Activated T-helper 1 cell treated with anti-CD3 and anti-CD28 coated beads, Interleukin-2, amount 50 U/mL, for 16 hours (primary cell): ENCODE data around the gene DRAXIN.

Experiments
- DNase-seq, 2 donors: peaks; one replicate each; pipeline ENCODE4 v3.0.0-alpha.2; 2020; ENCODE audit warnings: low read depth in 1 of 2, low spot score in 1 of 2

DRAXIN gene

DNA sequence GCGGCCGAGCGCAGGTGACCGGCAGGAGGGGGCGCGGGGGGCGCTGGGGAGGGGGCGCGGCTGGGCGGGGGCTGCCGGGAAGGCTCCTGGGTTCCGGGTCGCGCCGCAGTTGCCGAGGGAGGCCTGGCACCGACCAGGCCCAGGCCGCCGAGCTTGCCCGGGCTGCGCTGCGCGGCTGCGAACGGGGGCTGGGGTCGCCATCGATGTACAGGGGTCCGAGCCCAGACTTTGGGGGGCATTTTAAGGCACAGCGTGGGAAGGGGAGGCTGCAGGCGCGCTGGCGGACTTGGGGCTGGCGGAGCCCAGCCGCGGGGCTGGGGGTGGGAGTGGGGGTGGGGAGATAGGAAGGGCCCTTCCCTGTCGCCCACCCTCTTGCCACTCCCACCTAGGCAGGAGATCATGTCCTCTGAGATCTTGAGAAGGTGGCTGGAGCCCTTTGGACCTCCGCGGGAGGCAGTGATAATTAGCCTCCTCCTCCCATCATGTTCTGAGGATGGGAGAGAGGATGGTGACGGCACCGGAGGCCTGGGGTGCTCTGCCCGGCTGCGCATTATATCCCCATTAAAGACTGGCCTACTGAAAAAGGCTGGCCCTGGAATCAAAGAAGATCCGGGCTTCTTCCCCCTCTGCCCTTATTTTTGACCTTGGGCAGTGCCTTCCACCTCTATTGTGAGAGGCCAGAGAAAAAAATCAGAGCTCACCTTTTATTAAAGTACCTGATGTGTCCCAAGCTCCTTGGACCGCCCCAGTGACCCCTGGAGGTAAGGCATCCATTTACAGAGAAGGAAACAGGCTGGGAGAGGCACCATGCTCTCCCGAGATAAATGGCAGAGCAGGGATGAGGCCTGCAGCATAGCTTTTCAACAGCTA, 36.3 kb upstream of the DRAXIN start:
- no peak for DNase-seq

DNA sequence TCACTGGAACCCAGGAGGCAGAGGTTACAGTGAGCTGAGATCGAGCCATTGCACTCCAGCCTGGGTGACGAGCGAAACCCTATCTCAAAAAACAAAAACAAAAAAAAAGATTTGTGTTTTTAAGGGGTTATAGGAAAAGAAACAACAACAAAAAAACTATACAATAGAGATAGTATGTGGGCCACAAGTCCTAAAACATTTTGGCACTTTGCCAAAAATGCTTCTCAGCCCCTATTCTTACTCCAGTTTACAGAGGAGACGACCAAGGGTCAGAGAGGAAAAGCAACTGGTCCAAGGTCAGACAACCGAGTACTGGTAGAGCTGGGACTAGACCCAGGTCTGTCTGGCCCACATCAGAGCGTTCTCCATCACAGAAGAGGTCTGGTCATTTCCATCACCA, 33.9 kb upstream of the DRAXIN start:
- DNase-seq: no peak

DNA sequence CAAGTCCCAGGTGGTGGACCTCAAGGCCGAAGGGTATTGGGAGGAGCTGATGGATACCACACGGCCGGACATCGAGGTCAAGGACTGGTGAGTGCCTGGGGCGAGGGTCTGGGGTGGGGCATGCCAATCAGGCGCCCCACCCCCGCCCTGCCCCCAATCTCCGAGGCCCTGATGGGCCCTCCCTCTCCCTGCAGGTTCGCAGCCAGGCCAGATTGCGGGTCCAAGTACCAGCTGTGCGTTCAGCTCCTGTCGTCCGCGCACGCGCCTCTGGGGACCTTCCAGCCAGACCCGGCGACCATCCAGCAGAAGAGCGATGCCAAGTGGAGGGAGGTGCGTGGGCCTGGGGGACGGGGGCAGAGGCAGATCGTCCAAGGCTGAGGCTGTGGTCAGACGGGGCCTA, 33.0 kb upstream of the DRAXIN start:
- no peak for DNase-seq

- DNase-seq: no peak
Observed at GRCh38 chr1:11659748-11660147, 31.8 kb upstream of the DRAXIN start.

DNA sequence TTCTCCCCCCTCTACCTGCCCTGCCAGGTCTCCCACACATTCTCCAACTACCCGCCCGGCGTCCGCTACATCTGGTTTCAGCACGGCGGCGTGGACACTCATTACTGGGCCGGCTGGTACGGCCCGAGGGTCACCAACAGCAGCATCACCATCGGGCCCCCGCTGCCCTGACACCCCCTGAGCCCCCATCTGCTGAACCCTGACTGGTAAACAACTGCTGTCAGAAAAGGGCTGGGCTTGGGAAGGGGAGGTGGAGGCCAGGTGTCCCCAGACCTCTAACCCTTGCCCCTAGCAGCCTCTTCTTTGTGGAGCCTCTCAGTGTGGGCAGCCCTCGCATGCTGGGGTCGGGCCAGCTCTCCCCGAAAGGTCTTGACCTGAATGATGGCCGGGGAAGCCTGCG, 30.4 kb upstream of the DRAXIN start:
- DNase-seq: no peak

DNA sequence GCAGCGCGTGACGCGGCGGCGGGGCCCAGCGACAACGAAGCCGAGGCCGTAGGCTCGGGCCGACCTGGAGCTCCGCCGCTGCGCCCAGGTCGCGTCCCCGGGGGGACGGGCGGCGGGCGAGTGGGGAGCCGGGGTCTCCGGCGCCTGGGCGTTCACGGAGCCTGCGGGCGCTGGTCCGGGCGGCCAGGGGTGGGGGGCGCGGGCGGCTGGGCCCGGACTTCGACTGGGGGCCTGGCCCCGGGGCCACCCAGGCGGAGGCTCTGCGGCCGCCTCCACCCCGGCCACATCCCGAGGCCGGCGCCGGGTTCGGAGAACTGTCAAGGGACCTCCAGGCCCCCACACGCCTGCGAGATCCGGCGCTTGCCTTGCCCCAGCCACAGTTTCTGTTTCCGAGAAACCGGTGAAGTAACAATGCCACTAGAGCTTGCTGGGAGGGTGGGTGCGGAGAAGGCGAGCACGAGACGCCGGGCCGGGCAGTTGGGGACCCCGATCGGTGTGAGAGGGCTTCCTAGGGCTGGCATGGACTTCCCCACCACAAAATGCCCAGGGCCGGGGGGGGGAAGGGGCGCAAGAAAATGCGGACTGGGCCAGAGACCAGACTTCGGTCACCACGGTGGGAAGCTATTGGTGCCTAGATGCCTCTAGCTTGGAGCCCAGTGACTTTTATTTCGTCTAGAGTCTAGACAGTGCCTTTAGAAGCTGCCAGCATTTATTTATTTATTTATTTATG, 27.0 kb upstream of the DRAXIN start:
- peak in 1 of 2 donors; percentile 31 for DNase-seq

GRCh38 chr1:11668516-11668915, 23.0 kb upstream of the DRAXIN start:
- DNase-seq: no peak

DNA sequence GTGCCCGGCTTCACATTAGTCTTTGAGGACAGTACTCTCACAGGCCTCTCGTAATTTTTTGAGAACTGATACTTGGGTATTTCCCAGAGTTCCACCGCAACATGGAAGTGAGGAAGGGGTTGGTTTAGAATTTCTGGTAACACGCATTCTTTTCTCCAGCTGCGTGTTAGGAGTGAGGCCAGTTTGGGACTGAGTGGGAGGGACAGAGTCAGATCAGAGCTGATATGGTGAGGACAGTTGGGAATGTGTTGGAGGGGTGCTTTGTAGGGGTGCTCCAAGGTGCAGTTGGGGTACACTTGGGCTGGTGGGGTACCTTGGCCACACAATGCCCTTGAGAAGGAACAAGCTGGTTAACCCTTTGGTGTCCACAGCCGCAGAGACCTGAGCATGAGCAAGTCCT, 20.8 kb upstream of the DRAXIN start:
- DNase-seq: no peak

- DNase-seq: no peak
Observed at GRCh38 chr1:11671205-11671543, 20.3 kb upstream of the DRAXIN start.

- DNase-seq: no peak
Observed at GRCh38 chr1:11671544-11672286, 19.8 kb upstream of the DRAXIN start.

GRCh38 chr1:11673089-11673769, 18.3 kb upstream of the DRAXIN start:
- no peak for DNase-seq

- DNase-seq: no peak
Observed at GRCh38 chr1:11674488-11674887, 17.0 kb upstream of the DRAXIN start.

- DNase-seq: no peak
Observed at GRCh38 chr1:11675325-11675724, 16.2 kb upstream of the DRAXIN start.

- DNase-seq: no peak
Observed at GRCh38 chr1:11676386-11677103, 15.0 kb upstream of the DRAXIN start.

- DNase-seq: no peak
Observed at GRCh38 chr1:11678442-11678841, 13.1 kb upstream of the DRAXIN start.

- DNase-seq: no peak
Observed at GRCh38 chr1:11680270-11681070, 11.0 kb upstream of the DRAXIN start.

- peak; percentile 71 to 86 for DNase-seq
Observed at GRCh38 chr1:11681071-11681771, 10.3 kb upstream of the DRAXIN start, which contains the start of gene MAD2L2. Gene MAD2L2, minus strand, starts transcription at chr1:11681148. Its CDS starts 547 bp downstream, at chr1:11680601.

DNA sequence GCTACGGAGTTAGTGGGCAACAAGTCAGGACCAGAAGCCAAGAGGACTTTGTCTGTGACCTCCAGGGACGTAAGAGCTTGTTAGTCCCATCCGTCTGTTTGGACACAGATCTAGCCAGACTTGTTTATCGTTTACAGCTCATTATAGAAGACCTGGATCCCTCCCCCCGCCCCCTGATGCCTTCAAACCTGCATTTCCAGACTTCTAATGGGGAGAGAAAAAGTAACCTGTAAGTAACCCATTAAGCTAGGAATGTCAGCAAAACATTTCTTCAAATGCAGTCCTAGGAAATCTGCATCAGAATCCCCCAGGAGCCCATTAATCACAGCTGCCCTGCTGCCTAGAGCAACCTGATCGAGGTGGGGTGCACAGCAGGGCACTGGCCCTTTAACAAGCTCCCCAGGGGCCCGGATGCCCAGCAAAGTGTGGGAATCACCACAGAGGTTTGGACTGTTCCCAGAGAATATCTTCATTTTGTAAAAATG, 9.2 kb upstream of the DRAXIN start:
- DNase-seq: no peak

DNA sequence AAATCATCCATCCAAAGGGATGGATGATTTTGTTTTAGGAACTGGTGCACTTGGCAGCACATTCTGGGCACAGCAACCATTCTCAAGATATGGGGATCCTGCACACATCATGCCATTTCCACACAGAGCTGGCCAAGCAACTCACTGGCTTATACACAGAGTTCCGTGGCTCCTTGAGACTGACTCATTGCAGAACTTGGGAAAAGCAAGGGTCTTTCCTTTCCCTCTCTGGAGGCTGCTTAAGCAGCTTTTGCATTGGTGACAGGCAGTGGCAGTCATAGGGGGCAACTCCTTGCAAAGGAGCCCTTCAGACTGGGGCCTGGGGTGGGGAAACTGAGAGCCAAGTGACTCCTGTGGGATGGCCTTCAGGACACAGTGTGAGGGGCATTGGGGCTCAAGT, 8.7 kb upstream of the DRAXIN start:
- no peak for DNase-seq
